Endometrium (tissue), 2 donors: ENCODE measurements around the gene ZNF862.
"Not testable (repeated sequence)": the region's sequence is repeated elsewhere in the genome, so short reads cannot be mapped to it uniquely, and the experiment has no call there.

Experiments used
- FAIRE-seq: peaks from 2 replicates; lab custom pipeline; 2012; peaks lifted over from hg19 to GRCh38; lab: Jason Lieb, UNC
- donor health status: control.
- donor health status: control.

The ZNF862 gene

DNA sequence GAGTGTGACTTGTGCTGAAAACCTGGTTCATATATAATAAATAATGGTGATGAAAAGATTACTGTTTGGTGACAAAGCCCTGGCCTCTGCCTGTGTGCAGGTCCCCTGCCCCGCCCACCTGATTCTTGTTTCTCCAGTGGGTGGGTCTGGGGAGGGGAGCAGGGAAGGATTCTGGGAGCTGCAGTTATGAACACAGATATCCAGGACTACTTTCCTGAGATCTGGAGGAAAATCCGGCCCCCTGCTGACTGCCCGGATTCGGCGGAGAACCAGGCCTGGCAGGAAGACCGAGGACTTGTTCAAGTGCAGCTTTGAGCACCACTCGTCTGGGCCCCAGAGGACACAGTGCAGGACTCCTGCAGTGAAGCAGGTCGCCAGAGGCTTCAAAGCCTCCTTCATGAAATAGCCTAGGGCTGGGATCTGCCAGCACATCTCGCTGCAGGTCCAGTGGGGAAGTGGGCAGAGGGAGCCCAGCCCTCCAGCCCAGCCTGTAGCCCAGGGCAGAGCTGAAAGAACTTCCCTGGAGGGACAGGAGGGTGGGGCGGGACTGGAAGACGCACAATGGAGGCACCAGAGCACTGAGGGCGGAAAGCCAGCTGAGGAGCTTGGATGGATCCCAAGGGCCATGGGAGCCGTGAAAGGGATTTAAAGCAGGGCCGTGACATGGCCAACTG, 42.6 kb downstream of the ZNF862 start:
- no peak for FAIRE-seq

DNA sequence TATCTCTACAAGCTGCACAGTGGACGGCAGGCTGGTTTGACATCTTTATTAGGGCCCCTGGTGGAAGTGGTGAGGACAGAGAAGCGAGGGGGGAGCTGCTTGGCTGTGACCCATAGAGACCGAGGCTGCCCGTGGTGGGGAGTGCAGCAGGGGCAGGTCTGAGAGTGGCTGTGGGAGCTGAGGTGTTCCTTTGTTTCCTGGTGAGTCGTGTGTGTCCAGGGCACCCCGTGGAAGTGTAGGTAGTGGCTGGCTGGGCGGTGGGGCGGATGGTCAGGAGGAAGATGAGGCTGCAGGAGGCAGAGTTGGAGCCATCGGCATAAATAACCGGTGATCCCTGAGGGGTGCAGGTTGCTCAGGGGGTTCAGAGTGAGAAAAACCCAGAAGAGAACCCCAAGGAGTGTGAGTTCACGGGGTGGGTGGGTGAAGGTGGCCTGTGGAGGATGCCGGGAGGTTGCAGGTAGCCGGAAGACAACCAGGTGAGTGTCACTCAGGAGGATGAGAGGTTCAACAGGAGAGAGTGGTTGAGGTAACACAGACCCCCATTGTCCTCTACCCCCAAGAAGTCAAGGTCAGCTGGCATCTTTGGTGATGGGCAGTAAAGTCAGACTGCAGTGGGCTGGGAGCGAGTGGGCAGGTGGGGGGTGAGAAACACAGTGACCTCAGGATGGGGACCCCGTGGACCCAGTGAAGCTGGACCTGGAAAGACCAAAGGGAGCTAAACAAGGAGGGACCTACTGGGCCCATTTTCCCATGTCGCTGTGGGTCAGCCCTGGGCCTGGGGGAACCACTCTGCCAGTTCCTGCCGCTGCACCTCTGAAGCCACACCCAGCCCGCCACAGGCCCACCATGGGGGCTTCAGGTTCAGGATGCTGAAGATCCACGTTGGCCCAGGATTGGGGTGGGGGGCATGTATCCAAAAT, 43.4 kb downstream of the ZNF862 start:
- FAIRE-seq: no peak

DNA sequence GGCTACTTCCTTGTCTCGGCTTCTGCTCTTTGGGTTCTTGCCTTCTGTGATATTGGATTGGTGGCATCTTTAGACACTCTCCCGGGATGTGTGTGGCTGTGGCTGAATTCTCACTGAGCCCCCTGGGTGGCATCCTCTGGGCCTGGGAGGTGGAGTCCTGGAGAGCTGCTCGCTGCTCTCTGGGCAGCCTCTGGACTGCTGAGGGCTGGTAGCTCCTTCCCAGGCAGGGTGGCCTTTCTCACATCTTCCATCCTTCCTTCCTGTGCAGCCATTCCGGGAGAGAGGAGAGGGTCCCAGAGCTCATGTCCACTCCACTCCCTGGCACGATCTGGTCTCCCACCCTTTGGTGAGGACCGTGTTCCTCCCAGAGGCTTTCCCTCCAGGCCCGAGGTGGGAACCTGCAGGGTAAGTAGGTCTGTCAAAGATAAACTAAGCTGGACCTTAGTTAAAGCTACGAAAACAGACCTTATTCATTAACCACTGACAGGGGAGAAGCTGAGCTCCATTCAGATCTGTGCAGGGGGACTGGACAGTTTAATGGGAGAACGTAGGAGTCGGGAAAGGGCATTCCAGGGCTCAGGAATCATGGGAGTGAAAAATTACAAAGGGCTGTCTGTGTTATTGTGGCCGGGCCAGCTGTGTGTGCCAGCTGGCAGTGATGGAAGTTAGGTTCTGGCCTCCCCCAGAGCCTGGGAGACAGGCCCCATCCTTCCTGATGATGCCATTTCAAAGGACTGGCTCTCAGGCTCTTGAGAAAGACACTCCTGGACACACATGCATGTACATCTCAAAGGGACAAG, 44.3 kb downstream of the ZNF862 start:
- FAIRE-seq: no peak

DNA sequence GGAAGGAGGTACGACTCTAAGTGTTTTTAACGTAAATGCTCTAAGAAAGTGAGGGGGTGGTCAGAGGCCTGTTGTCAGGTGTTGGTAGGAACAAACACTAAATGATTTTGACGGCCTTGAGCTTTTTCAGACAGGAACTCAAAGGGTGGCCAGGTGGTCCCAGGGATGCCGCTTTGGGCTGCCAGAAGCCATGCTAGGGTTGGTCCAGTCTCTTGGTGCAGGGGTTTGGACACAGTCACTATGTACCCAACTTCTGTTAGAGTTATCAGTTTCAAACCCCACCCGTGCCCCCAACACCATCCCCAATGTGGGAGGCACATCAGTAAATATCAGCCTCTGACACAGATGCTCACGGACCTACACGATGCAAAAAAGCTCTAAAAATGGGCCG, 44.9 kb downstream of the ZNF862 start:
- FAIRE-seq: no peak

DNA sequence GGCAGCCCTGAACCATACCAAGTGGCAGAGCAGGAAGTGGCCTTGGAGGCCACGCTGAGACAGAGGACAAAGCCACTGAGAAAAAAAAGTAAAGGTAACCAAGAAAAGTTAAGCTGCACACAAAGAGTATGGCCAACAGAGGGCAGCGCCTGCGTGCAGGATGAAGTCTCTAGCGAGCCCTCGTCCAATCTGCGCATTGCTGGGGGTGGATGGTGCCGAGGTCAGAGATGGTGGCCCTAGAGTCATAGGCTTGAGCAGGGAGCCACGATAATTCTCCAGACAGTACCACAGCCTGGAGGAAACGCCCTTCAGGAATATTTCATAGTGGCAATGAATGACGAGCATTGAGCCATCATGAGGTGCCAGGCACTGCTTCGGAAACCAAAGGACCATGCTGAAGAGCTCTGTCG, 45.3 kb downstream of the ZNF862 start:
- no peak for FAIRE-seq

DNA sequence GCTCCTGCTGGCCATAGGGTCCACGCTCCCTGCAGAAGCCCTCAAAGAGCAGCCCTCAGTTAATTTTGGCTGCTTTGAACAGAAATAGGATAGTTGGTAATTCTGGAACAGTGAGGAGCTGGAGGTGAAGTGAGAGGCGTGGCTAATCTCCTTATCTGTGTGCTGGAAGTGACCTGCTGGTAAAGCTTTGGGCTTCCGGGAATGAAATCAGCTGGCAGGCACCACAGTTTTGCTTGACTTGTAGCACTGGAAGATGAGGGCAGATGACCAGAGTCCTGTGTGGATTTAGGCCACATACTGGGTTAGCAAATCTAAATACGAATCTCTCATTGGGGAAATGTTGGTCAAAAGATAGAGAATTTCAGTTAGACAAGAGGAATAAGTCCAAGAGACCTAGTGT, 45.8 kb downstream of the ZNF862 start:
- FAIRE-seq: no peak

DNA sequence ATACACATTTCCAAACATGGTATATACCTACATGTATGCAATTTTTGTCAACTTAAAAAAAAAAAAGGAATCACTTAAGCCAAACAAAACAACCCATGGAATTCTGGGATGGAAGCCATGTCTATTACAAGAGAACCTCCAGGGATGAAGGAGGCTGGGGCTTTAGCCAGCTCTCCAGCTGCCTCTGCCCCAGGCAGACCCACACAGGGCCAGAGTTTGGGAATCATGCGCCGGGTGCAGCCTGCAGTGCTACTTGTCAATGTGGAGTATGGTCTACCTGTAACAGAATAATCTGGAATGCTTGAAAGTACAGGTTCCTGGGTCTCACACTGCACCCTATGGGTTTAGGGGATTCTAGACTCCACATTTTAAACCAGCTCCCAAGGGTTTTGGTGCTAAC, 46.4 kb downstream of the ZNF862 start:
- no peak for FAIRE-seq

- no peak for FAIRE-seq
These were observed 47.2 kb downstream of the ZNF862 start for GRCh38 chr7:149885191-149886017.

DNA sequence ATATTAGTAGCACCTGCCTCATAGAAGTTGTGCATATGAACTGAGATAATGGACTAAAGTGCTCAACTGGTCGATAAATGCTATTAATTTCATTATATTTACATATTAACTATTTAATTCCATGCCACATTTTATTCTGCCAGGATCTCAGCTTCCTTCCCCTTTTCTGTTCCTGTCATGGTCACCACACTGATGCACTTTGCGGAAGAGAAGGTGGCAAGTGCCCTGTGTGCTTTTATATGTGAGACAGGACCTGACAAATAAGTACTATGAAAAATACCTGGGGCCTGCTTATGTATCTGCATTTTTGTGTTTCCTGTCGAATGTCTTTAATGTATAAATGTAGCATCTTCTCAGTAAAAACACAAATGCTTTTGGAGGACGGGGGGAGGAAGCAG, 47.8 kb downstream of the ZNF862 start:
- no peak for FAIRE-seq

- no peak for FAIRE-seq
These were observed 49.1 kb downstream of the ZNF862 start for GRCh38 chr7:149887311-149887710.

DNA sequence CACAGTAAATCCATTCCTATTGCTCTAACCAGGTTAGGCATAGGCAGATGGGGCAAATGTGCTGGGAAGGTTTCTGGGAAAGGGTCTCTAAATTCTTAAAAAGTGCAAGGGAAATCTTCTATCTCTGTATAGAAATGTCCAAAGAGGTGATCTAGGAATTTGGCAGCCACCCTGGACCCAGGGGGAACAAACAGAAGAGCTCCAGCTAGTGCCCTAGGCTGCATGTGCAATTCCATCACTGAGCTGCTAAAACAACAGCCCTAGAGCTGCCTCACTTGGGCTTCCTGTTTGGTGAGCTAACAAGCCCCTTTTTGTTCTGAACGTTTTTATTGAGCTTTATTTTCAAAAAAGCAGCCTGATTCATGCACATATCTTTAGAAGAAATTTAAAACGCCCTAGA, 52.5 kb downstream of the ZNF862 start:
- FAIRE-seq: not testable (repeated sequence)

- FAIRE-seq: not testable (repeated sequence)
These were observed 56.8 kb downstream of the ZNF862 start for GRCh38 chr7:149894957-149895356.

DNA sequence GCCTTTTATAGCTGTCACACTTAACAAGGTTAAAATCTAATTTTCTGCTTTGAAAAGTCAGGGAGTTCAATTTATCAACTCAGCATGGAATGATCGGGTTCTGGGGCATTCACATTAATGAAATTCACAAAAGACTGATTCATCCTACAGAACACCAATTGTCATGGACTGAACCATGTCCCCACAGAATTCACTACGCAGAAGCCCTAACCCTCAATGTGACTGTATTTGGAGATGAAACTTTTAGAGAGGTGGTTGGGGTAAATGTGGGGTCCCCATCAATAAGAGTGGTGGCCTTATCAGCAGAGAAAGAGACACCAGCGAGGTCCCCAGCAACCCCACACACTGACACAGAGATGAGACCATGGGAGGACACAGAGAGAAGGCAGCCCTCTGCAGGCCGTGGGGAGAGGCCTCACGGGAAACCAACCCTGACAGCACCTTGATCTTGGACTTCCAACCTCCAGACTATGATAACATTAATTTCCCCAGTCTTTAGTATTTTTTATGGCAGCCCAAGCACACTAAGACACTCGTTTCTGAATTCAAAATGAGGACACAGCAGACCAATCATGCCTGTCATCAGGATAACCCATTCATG, 69.7 kb downstream of the ZNF862 start:
- not testable (repeated sequence) for FAIRE-seq

GRCh38 chr7:149910219-149910618, 72.0 kb downstream of the ZNF862 start:
- FAIRE-seq: not testable (repeated sequence)

GRCh38 chr7:149912126-149912525, 74.0 kb downstream of the ZNF862 start:
- not testable (repeated sequence) for FAIRE-seq
